ENCODE results near the gene SELPLG. TPM values are rescaled to one million over a fixed set of nuclear protein-coding genes. Genes with fewer than 3 reads are reported as not detected.

SELPLG gene
- total and polyA plus RNA-seq, 2 donors (not counting 1 experiment from before 2014, with no cell fraction given) = 6.1 to 8.0 TPM

- H3K4me2 ChIP-seq (replicated peaks; ENCODE audit: low read depth, low read length, poor library complexity, severe bottlenecking) = peak overlapping the region; percentile 33
- intact Hi-C loops (cut with micrococcal nuclease) = no loop called here
Measured at GRCh38 chr12:108622421-108622820, 11.3 kb downstream of the SELPLG start.

More at GRCh38 chr12:108622421-108622820, 11.3 kb downstream of the SELPLG start:
- ATAC-seq (ENCODE audit: low read depth) = no peak
- H3K79me2 ChIP-seq (ENCODE audit: control insufficient read depth, insufficient read depth, low read length) = peaks cover 20% of the 10 kb centered on the region
- POLR2A ChIA-PET = interaction anchor here (1.7 kb wide), 1 partner anchor 12 kb away, joined by 10 read pairs; the partner anchor contains the start of gene SELPLG
- H3K4me1 ChIP-seq (ENCODE audit: control insufficient read depth in 2 of 2, insufficient read depth in 2 of 2, low read length in 2 of 2) = peaks cover 26 to 37% of the 10 kb centered on the region in 2 donors
- Mint-ChIP-seq H3K9me3 (ENCODE audit: insufficient read depth) (no peaks in the 10 kb centered on the region), H3K4me1 (peaks cover 55% of the 10 kb centered on the region), H3K27me3 (no peaks in the 10 kb centered on the region), H3K4me3 (no peak overlapping the region), H3K27ac (peak overlapping the region; percentile 85)
- peaks cover 0 to 19% (median 0%) of the 10 kb centered on the region in 3 donors for H3K9me3 ChIP-seq (ENCODE audit: control extremely low read depth in 1 of 3, control insufficient read depth in 2 of 3, insufficient read depth in 1 of 3, low read length in 2 of 3)
- H3K27ac ChIP-seq (ENCODE audit: low read length in 2 of 2) = no peak overlapping the region
- H3K9ac ChIP-seq (ENCODE audit: low read length) = no peak overlapping the region
- 56% methylated on average over 4 of the region's 4 CpGs for WGBS (ENCODE audit: insufficient coverage)
- peaks cover 0 to 11% of the 10 kb centered on the region in 2 experiments for H3K36me3 ChIP-seq (replicated peaks in 1 of 2; ENCODE audit: control extremely low read depth in 1 of 2, control insufficient read depth in 1 of 2, extremely low read depth in 1 of 2, insufficient read depth in 2 of 2, low read length in 1 of 2)
- TF ChIP-seq EZH2 (IDR thresholded peaks at IDR 0.05; ENCODE audit: borderline replicate concordance, insufficient read depth, low read depth, low read length, poor library complexity, severe bottlenecking) (no peak), CTCF (IDR thresholded peaks at IDR 0.05) (no peak)
- CTCF ChIA-PET = interaction anchor here (12.0 to 13.8 kb wide), 5 partner anchors 12 to 181 kb away, joined by 102 to 431 read pairs (median 135); partner anchors contain the start of genes ISCU, SART3 and SELPLG
- H4K20me1 ChIP-seq (ENCODE audit: control insufficient read depth, insufficient read depth, low read length, poor library complexity, severe bottlenecking) = no peaks in the 10 kb centered on the region
- H2AFZ ChIP-seq (ENCODE audit: insufficient read depth, low read depth, low read length, poor library complexity, severe bottlenecking) = no peak overlapping the region
- no peaks in the 10 kb centered on the region for H3K27me3 ChIP-seq (replicated peaks in 1 of 4; ENCODE audit: control extremely low read depth in 1 of 4, control insufficient read depth in 3 of 4, insufficient read depth in 4 of 4, low read length in 3 of 4)
- no peak overlapping the region for H3K4me3 ChIP-seq (ENCODE audit: control extremely low read depth in 1 of 5, extremely low read depth in 1 of 5, insufficient read depth in 1 of 5, low read depth in 2 of 5, low read length in 4 of 5)
- peak; percentile 50 for DNase-seq
